Bronchial epithelial cell (primary cell): ENCODE measurements around the gene NRAP. TPM values are rescaled to one million over a fixed set of nuclear protein-coding genes. Genes with fewer than 3 reads are reported as not detected.

Source experiments
- DNase-seq: peaks from one replicate; pipeline ENCODE4 v3.0.0-alpha.2; 2010; ENCODE audit warnings: low read depth
- FAIRE-seq: peaks from 2 replicates; lab custom pipeline; 2011; peaks lifted over from hg19 to GRCh38; lab: Jason Lieb, UNC
- H3K27me3 ChIP-seq: 2 replicates; pipeline ENCODE4 v1.5.1; 2011; ENCODE audit warnings: low read length; ENCODE audit not compliant: control insufficient read depth, insufficient read depth
- H3K36me3 ChIP-seq: 2 replicates; pipeline ENCODE4 v1.5.1; 2011; ENCODE audit warnings: low read length; ENCODE audit not compliant: control insufficient read depth, insufficient read depth
- H3K4me3 ChIP-seq: 2 replicates; pipeline ENCODE4 v1.5.1; 2011; ENCODE audit warnings: mild to moderate bottlenecking, low read depth, low read length, control low read depth
- total RNA-seq: library from RNA; depleted of rRNA; stranded (reverse); fragments of >200 nt; gene quantifications from 2 replicates; pipeline ENCODE4 v1.2.1, GENCODE V29; 2014
- TF ChIP-seq, protein P1 (sequence below): IDR thresholded peaks from 2 replicates; pipeline ENCODE4 v1.5.1; 2011; ENCODE audit warnings: mild to moderate bottlenecking, moderate library complexity, low read length, control low read depth, inconsistent platforms; ENCODE audit not compliant: insufficient read depth, severe bottlenecking

Gene NRAP
- total RNA-seq, 1 donor from 2014 or later, result not detected

DNA sequence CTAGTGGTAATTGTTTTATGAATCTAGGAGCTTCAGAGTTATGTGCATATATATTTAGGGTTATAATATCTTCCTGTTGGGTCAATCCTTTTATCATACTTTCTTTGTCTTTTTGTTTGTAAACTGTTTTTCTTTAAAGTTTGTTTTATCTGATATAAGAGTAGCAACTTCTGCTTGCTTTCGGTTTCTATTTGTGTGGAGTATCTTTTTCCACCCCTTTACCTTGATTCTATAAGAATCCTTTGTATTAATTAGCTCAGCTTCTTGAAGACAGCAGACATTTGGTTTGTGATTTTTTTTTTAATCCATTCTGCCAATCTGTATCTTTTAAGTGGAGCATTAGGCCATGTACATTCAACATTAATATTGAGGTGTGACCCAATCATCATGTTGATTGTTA, 25.2 kb upstream of the NRAP start:
- TF ChIP-seq, protein P1, sequence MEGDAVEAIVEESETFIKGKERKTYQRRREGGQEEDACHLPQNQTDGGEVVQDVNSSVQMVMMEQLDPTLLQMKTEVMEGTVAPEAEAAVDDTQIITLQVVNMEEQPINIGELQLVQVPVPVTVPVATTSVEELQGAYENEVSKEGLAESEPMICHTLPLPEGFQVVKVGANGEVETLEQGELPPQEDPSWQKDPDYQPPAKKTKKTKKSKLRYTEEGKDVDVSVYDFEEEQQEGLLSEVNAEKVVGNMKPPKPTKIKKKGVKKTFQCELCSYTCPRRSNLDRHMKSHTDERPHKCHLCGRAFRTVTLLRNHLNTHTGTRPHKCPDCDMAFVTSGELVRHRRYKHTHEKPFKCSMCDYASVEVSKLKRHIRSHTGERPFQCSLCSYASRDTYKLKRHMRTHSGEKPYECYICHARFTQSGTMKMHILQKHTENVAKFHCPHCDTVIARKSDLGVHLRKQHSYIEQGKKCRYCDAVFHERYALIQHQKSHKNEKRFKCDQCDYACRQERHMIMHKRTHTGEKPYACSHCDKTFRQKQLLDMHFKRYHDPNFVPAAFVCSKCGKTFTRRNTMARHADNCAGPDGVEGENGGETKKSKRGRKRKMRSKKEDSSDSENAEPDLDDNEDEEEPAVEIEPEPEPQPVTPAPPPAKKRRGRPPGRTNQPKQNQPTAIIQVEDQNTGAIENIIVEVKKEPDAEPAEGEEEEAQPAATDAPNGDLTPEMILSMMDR, result no peak

GRCh38 chr10:113687037-113687436, 23.2 kb upstream of the NRAP start:
- no peak for DNase-seq

More for the DNA sequence above, 25.2 kb upstream of the NRAP start:
- FAIRE-seq (no peak), DNase-seq (no peak)
- no peaks in the 10 kb centered on the region for H3K27me3 ChIP-seq
- no peaks in the 10 kb centered on the region for H3K36me3 ChIP-seq
- H3K4me3 ChIP-seq, result no peak overlapping the region

GRCh38 chr10:113686028-113686427, 22.2 kb upstream of the NRAP start:
- FAIRE-seq (no peak), DNase-seq (no peak)
- Histone ChIP-seq H3K27me3 (no peaks in the 10 kb centered on the region), H3K36me3 (no peaks in the 10 kb centered on the region), H3K4me3 (no peak overlapping the region)
- TF ChIP-seq, protein P1, result no peak

More at GRCh38 chr10:113687037-113687436, 23.2 kb upstream of the NRAP start:
- FAIRE-seq, result no peak
- no peak overlapping the region for H3K4me3 ChIP-seq
- no peaks in the 10 kb centered on the region for H3K27me3 ChIP-seq
- TF ChIP-seq, protein P1, result no peak
- no peaks in the 10 kb centered on the region for H3K36me3 ChIP-seq

DNA sequence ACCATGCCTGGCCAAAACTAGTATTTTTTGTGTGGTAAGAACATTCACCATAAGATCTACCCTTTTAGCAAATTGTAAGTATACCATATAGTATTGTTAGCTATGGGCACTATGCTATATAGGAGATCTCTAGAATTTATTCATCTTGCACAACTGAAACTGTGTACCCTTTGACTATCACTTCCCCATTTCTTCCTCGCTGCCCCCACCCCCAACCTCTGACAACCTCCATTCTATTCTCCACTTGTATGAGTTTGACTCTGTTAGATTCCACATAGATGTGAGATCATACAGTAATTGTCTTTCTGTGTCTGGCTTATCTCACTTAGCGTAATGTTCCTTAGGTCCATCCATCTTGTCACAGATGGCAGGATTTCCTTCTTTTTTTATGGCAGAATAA, 19.5 kb upstream of the NRAP start:
- no peaks in the 10 kb centered on the region for H3K36me3 ChIP-seq
- DNase-seq (no peak), FAIRE-seq (no peak)
- no peak overlapping the region for H3K4me3 ChIP-seq
- TF ChIP-seq, protein P1, result no peak
- H3K27me3 ChIP-seq, result no peaks in the 10 kb centered on the region

- no peak overlapping the region for H3K4me3 ChIP-seq
- no peaks in the 10 kb centered on the region for H3K27me3 ChIP-seq
- TF ChIP-seq, protein P1, result no peak
- FAIRE-seq (no peak), DNase-seq (no peak)
- no peaks in the 10 kb centered on the region for H3K36me3 ChIP-seq
Measured at GRCh38 chr10:113681533-113682470, 18.0 kb upstream of the NRAP start.
